GM18907 (cell line): ENCODE results near the gene CTNNA2.

Source experiments
- ATAC-seq: cut with Tn5 transposase; IDR thresholded peaks from one replicate; pipeline ENCODE4 v1.9.1; 2021; ENCODE audit warnings: mild to moderate bottlenecking, moderate library complexity; ENCODE audit not compliant: unreplicated experiment

CTNNA2 gene

GRCh38 chr2:80579756-80580155 lies 1066.9 kb downstream of the CTNNA2 start:
- no peak for ATAC-seq

- ATAC-seq, result no peak
Observed at GRCh38 chr2:80591233-80591632, 1078.4 kb downstream of the CTNNA2 start.

- ATAC-seq, result no peak
Observed at GRCh38 chr2:80592106-80592505, 1079.3 kb downstream of the CTNNA2 start.

GRCh38 chr2:80610108-80610507 lies 1097.3 kb downstream of the CTNNA2 start:
- ATAC-seq, result no peak

DNA sequence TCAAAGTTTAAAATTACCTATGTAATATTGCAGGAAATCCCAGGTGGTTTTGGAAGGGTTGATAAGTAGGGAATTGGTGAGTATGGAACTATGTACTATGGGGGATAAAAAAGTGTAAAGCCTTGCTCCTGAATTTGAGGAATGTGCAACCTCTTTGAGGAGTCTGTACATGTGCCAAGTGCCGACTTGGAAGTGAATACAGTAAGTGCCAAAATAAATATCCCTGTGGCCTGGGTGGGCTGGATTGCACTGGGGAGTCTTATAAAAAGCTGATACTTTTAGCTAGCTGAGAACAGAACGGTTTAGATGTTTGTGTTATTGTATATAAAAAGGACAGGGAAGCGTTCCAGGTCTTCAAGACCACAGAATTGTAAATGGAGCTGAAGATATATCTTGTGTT lies 1108.8 kb downstream of the CTNNA2 start:
- no peak for ATAC-seq

DNA sequence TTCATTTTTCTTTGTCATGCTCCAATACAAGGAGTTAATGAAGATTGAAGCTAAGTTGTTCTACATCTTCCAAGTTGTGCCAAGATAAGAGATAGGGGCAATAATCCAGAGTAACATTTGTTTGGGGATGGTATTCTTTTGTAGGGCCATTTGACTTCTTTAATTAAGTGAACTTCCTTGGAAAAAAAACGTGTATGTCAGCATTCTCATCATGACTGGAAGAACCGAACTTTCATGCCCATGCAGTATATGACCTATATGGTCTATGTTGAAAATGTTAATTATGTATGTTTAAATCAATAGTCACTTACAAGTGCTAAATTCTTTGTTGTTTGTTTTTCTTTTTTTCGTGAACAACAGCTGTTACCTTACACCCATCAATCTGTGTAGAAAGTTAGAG lies 1111.2 kb downstream of the CTNNA2 start:
- no peak for ATAC-seq

DNA sequence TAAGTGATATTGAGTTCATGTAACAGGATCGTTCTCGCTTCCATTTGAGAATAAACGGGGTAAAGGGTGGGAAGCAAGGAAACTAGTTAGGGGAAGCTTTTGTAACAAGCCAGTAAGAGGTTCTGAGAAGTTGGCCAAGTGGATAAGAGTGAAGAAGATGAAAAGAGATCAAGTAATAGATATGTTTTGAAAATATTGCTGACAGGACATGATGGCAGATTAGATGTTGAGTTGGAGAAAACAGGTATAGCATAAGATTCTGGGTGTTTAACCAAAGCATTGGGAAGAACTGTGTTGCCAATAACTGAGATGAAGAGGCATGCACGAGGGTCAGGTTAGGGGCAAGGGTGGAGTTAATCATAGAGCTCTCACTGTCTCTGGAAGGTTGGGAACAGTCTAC lies 1121.7 kb downstream of the CTNNA2 start:
- ATAC-seq, result no peak

- ATAC-seq, result no peak
Observed at GRCh38 chr2:80638783-80639182, 1125.9 kb downstream of the CTNNA2 start.

DNA sequence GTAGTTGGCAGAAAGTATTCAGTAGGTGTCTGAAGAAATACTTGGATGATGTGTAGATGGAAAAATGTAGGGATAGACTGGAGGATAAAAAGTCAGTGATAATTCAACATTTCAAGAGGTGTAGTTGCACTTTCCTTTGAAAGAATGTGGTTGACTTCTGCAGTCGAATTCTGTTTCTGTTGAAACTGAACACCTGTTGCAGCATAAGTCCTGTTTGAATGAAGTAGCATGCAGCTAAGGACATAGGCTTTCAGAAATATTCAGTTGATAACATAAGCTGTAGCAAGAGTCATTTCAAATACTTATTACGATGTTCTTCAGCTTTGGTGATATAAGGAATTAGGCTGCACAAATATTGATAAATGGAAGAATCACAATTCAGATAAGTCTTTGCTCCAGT lies 1129.6 kb downstream of the CTNNA2 start:
- no peak for ATAC-seq

DNA sequence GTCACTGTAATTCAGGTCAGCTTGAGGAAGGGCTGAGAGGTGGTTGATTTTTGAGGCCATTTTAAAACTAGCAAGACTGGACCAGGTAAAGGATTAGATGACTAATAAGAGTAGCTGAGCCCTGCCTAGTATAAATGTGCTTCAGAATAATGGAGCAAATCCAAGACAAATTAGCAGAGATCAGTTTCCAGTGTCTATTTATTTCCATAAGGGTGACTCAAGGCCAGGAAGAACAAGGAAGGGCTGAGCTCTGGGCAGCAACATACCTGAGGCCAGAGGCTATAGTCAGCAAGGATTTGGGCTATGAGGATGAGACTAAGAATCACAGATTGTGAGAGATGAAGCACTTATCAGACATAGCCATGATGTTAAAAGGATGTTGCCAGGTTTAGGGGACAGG lies 1130.7 kb downstream of the CTNNA2 start:
- ATAC-seq, result no peak

- no peak for ATAC-seq
Observed at GRCh38 chr2:80651435-80651834, 1138.6 kb downstream of the CTNNA2 start.

GRCh38 chr2:80655265-80655664 lies 1142.4 kb downstream of the CTNNA2 start:
- no peak for ATAC-seq

DNA sequence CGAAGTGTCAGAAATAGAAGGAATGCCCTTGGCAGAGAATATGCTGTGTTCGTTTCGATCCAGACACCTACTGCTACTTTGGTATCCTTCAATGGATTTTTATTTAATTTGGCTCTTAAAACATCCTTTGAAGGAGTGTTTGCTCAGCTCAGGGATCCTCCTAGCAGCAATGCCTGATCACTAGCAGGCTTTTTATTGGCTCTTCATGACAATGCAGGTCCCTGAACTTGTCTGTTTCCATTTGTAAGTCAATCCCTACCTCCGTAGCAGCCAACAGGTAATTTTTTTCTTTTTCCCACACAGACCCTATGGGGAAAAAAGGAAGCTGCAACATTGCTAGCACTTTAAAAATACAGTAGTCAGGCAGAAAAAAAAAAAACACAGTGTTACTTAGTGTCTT lies 1157.9 kb downstream of the CTNNA2 start:
- no peak for ATAC-seq

DNA sequence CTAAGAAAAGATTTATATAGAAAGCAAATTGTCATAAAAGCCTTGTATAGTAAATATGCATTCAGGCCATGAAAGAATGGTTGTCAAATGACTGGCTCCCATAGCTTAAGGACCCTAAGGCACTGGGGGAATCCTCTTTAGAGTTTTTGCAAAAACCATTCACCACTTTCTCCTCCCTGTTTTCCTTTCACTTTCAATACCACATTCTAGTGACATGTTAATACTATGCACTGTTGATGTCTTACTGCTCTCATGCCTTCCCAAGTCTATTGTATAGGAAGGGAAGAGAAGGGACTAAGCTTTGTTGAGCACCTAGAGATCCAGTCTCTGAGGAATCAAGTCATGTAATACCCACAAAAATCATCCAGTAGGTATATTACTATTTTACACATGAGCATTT lies 1174.7 kb downstream of the CTNNA2 start:
- ATAC-seq, result no peak

DNA sequence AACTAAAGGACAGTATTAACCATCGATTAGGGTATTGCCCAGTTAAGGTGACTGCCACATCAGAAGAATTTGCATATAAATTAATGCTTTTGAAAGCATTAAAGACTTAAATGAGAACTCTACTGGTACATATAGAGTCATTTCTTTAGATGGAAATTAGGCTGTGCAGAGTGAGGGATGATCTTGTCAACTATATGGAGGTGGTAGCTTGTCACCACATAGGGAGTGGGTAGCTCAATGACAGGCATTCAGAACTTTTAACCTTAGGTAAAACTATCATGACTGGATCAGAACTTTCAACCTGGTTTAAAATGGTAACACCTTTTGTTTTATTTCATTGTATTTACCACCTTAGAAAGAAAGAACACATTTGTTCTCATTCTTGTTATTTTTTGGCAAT lies 1176.3 kb downstream of the CTNNA2 start:
- no peak for ATAC-seq
